ENCODE results near the gene LMNB1. TPM values are rescaled to one million over a fixed set of nuclear protein-coding genes. Genes with fewer than 3 reads are reported as not detected.

The LMNB1 gene
- polyA plus RNA-seq, 3 donors: 18.0 to 33.0 (median 28.2) TPM

- intact Hi-C loops (cut with micrococcal nuclease): no loop called here
- Mint-ChIP-seq H3K27me3 (ENCODE audit: low read depth in 3 of 3) (peaks cover 0 to 2% (median 0%) of the 10 kb centered on the region in 3 donors), H3K36me3 (no peaks in the 10 kb centered on the region), H3K27ac (no peak overlapping the region), H3K4me1 (peaks cover 7% of the 10 kb centered on the region), H3K9me3 (peaks cover 0 to under 1% (median 0%) of the 10 kb centered on the region in 7 donors), H3K4me3 (no peak overlapping the region)
- no peak for DNase-seq
- H3K27ac ChIP-seq (ENCODE audit: low read depth in 1 of 2, low read length in 2 of 2): no peak overlapping the region
- H3K4me2 ChIP-seq (replicated peaks; ENCODE audit: extremely low read depth, low read length, poor library complexity, severe bottlenecking): no peak overlapping the region
- no peaks in the 10 kb centered on the region for H3K9me3 ChIP-seq (replicated peaks in 1 of 2; ENCODE audit: control insufficient read depth in 1 of 2, insufficient read depth in 1 of 2, low read length in 2 of 2)
- H2AFZ ChIP-seq (ENCODE audit: insufficient read depth, low read depth, low read length, poor library complexity, severe bottlenecking): no peak overlapping the region
- peaks cover 0 to 6% of the 10 kb centered on the region in 2 donors for H3K4me1 ChIP-seq (ENCODE audit: control insufficient read depth in 1 of 2, insufficient read depth in 2 of 2, low read length in 2 of 2)
- no peak overlapping the region for H3K9ac ChIP-seq (ENCODE audit: insufficient read depth, low read length, poor library complexity, severe bottlenecking)
- no peaks in the 10 kb centered on the region for H3K27me3 ChIP-seq (ENCODE audit: control insufficient read depth in 2 of 2, insufficient read depth in 2 of 2, low read length in 2 of 2)
- no peaks in the 10 kb centered on the region for H3K79me2 ChIP-seq (ENCODE audit: insufficient read depth, low read length)
- WGBS (ENCODE audit: insufficient coverage): 100% methylated on average over 1 of the region's 2 CpGs
- no peaks in the 10 kb centered on the region for H4K20me1 ChIP-seq (ENCODE audit: insufficient read depth, low read length)
- no peak overlapping the region for H3K4me3 ChIP-seq (replicated peaks in 1 of 3; ENCODE audit: low read depth in 2 of 3, low read length in 3 of 3)
- TF ChIP-seq CTCF (IDR thresholded peaks at IDR 0.05): no peak
- H3K36me3 ChIP-seq (replicated peaks in 1 of 2; ENCODE audit: control insufficient read depth in 1 of 2, insufficient read depth in 2 of 2, low read length in 2 of 2): no peaks in the 10 kb centered on the region
These were observed 34.5 kb upstream of the LMNB1 start for GRCh38 chr5:126742425-126742824.

- intact Hi-C loops (cut with micrococcal nuclease): no loop called here
These were observed 32.1 kb upstream of the LMNB1 start for GRCh38 chr5:126744836-126745235.

More at GRCh38 chr5:126744836-126745235, 32.1 kb upstream of the LMNB1 start:
- H3K9me3 ChIP-seq (replicated peaks in 1 of 2; ENCODE audit: control insufficient read depth in 1 of 2, insufficient read depth in 1 of 2, low read length in 2 of 2): no peaks in the 10 kb centered on the region
- no peak overlapping the region for H3K4me2 ChIP-seq (replicated peaks; ENCODE audit: extremely low read depth, low read length, poor library complexity, severe bottlenecking)
- no peaks in the 10 kb centered on the region for H3K36me3 ChIP-seq (replicated peaks in 1 of 2; ENCODE audit: control insufficient read depth in 1 of 2, insufficient read depth in 2 of 2, low read length in 2 of 2)
- Mint-ChIP-seq H3K27ac (no peak overlapping the region), H3K4me1 (peaks cover 19% of the 10 kb centered on the region), H3K9me3 (no peaks in the 10 kb centered on the region), H3K4me3 (no peak overlapping the region), H3K36me3 (no peaks in the 10 kb centered on the region), H3K27me3 (ENCODE audit: low read depth in 3 of 3) (peaks cover 0 to 1% (median 1%) of the 10 kb centered on the region in 3 donors)
- no peak overlapping the region for H2AFZ ChIP-seq (ENCODE audit: insufficient read depth, low read depth, low read length, poor library complexity, severe bottlenecking)
- no peak overlapping the region for H3K4me3 ChIP-seq (replicated peaks in 1 of 3; ENCODE audit: low read depth in 2 of 3, low read length in 3 of 3)
- WGBS (ENCODE audit: insufficient coverage): no CpG with 5 or more reads among the region's 2 CpGs
- no peak overlapping the region for H3K9ac ChIP-seq (ENCODE audit: insufficient read depth, low read length, poor library complexity, severe bottlenecking)
- no peak overlapping the region for H3K27ac ChIP-seq (ENCODE audit: low read depth in 1 of 2, low read length in 2 of 2)
- H3K27me3 ChIP-seq (ENCODE audit: control insufficient read depth in 2 of 2, insufficient read depth in 2 of 2, low read length in 2 of 2): no peaks in the 10 kb centered on the region
- TF ChIP-seq CTCF (IDR thresholded peaks at IDR 0.05): no peak
- no peak for DNase-seq
- H3K79me2 ChIP-seq (ENCODE audit: insufficient read depth, low read length): no peaks in the 10 kb centered on the region
- no peaks in the 10 kb centered on the region for H4K20me1 ChIP-seq (ENCODE audit: insufficient read depth, low read length)
- H3K4me1 ChIP-seq (ENCODE audit: control insufficient read depth in 1 of 2, insufficient read depth in 2 of 2, low read length in 2 of 2): peaks cover 15 to 25% of the 10 kb centered on the region in 2 donors

All from CD14-positive monocyte (primary cell).